Stimulated activated CD8-positive, alpha-beta memory T cell treated with anti-CD3 and anti-CD28 coated beads, Interleukin-2, amount 100 ng/mL, for 48 hours (primary cell): ENCODE data around the gene CRYL1.
"Not testable (repeated sequence)": the region's sequence is repeated elsewhere in the genome, so short reads cannot be mapped to it uniquely, and the experiment has no call there.

Experiments used
- DNase-seq, 2 donors: peaks; one replicate each; pipeline ENCODE4 v3.0.0-alpha.2; 2020; ENCODE audit warnings: low read depth in 2 of 2

Gene CRYL1

DNA sequence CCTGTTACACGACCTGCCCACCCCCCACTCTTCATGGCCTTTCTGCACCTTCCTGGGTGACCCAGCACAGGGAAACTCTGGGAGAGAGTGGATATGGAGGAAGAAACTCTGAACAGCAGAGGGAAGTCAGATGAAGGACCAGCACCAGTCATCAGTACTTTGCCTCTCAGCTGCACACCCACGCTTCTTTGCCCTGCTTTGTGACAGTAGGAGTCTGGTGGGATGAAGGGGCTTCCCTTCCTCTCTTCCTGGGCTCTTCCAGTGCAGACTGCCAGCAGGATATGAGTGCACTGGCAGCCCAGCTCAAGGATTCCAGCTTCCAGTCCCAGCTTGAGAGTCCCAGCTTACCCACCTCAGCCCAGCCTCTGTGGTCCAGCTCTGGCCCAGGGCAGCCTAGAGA is 68.9 kb downstream of the CRYL1 start:
- DNase-seq, result no peak

GRCh38 chr13:20451397-20451796 is 74.3 kb downstream of the CRYL1 start:
- no peak for DNase-seq

- no peak for DNase-seq
These were observed 77.2 kb downstream of the CRYL1 start for GRCh38 chr13:20448470-20448869.

DNA sequence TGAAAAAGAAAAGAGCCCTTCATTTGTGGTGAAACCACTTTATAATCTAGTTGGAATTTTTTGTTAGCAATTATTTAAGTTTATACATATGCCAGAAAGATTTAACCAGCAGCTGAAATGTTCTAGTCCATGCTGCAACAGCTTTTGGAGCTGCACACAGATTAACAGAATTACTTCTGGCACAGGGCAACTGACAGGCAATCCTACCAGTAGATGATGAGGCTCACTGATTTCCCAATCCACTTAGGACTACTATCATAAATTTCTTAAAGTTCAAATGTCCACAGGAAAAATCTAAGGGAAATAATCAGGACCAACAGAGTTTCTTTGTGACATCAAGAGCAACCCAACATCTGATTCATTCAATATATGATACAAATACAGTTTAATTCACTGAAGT is 78.8 kb downstream of the CRYL1 start:
- no peak for DNase-seq

DNA sequence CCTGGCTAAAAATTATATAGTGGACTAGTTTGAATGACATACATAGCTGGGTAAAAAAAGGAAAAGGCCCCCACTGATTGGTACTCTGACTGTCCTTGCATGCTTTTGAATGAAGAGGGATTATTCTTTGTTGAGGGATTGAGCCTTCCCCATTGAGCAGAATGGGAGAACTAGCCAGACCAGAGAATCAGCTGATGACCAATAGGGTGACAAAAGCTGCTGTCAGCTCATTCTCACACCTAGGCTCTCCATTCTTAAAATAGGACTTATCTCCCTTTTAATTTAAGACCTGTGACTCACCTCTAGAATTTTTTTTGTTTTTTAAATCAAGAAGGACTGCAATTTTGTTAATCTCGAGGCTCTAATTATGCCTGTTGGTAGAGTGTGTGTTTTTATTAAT is 79.3 kb downstream of the CRYL1 start:
- no peak for DNase-seq

DNA sequence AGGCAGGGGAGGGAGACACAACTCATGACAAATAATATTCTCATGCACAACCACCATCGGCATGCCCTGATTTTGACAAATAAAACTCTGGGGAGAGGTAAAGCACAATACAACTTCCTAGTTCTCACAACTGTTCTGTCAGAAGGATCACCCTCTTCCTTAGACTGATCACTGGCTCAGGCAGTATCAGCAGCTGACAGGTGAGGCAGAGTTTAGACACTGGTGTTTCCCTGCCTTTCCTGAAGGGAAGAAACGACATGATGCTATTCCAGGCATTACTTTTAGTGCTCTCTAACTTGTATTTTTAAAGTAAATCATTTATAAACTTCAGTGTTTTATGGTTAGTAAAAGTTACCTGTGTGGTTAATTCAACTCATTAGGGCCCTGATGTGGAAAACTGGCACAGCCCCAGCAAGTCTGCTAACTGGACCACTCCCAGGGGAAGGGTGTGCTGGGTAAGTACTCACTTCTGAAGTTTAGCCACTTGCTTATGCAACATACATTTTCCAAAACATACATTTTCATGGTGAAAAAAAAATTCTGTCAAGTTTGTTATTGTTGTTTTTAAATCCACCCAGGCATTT is 82.8 kb downstream of the CRYL1 start:
- no peak for DNase-seq

GRCh38 chr13:20442375-20442774 is 83.3 kb downstream of the CRYL1 start:
- no peak for DNase-seq

GRCh38 chr13:20441879-20442278 is 83.8 kb downstream of the CRYL1 start:
- DNase-seq, result no peak

GRCh38 chr13:20441056-20441455 is 84.6 kb downstream of the CRYL1 start:
- no peak for DNase-seq

DNA sequence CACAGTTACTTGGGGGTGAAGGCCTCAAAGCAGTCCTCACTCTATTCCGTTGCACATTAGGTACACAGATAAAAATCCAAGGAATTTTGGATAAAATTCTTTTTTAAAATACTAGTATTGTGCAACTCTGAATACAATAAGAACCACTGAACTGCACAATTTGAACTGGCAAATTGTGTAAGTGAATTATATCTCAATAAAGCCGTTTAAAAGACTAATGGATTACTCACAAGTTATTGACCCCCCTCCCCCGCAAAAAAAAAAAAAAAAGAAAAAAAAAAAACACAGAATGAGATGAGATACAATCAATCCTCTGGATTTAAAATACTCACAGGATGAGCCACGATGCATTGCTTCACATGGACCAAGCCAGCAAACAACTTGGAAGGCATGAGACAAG is 86.4 kb downstream of the CRYL1 start:
- DNase-seq, result no peak

DNA sequence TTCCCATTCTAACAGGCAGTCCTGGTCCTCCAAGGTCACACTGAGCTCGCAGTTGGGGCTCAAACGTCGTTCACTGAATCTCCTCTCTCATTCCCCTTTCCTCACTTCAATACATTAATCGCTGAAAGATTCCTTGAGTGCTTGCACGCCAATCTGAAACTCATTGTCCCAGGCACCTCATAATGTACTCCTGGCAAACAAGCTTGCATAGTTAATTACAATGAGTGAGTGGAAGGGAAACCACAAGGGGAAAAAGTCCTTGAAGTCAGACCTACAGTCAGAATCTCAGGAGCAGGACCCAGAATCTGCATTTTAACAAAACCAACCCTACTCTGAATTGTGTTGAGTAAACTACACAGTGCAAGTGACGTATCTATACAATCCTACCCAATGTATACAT is 86.9 kb downstream of the CRYL1 start:
- DNase-seq, result no peak

GRCh38 chr13:20436505-20436904 is 89.2 kb downstream of the CRYL1 start:
- no peak for DNase-seq

DNA sequence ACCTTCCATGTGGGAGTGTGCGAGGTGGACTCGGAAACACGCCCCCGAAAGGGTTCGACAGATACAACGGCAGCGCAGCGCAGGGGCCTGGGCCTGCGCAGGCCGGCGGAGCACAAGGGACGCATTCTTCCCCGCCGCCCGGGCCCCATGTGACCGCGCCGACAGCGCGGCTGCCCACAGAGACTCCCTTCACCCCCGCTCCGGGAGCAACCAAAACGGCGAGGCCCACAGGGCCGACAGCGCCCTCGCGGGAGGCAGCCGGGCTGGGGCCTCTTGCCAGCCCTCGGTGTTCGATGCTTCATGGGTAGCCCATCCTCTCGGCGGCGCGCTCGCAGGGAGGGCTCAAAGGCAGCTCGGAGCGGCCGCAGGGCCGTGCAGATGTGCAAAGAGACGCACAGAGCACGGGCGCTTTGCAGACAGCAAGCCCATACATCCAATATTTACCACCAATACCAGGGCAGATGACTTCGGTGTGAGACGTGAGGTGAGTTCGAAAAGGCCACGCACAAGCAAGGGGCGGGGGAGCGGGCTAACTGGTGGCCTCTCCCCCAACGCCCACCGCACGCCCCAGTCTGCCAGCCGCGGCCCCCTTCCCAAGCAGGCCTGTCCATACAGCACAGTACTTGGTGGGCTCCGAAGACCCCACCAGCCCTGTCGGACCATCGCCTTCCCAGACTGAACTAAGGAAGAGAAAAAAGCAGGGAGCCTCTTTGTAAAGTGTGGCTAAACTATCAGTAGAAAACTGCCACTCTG is 89.9 kb downstream of the CRYL1 start:
- no peak for DNase-seq

DNA sequence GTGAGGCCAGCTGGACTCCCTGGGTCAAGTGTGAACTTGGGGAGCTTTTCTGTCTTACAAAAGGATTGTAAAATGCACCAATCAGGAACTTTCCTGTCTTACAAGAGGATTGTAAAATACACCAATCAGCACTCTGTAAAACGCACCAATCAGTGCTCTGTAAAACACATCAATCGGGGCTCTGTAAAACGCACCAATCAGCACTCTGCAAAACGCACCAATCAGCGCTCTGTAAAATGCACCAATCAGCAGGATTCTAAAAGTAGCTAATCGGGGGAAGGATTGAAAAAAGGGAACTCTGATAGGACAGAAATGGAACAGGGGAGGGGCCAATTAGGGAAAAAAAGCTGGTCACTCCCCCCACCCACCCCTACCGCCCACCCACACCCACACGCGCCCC is 91.4 kb downstream of the CRYL1 start:
- DNase-seq, result not testable (repeated sequence)

DNA sequence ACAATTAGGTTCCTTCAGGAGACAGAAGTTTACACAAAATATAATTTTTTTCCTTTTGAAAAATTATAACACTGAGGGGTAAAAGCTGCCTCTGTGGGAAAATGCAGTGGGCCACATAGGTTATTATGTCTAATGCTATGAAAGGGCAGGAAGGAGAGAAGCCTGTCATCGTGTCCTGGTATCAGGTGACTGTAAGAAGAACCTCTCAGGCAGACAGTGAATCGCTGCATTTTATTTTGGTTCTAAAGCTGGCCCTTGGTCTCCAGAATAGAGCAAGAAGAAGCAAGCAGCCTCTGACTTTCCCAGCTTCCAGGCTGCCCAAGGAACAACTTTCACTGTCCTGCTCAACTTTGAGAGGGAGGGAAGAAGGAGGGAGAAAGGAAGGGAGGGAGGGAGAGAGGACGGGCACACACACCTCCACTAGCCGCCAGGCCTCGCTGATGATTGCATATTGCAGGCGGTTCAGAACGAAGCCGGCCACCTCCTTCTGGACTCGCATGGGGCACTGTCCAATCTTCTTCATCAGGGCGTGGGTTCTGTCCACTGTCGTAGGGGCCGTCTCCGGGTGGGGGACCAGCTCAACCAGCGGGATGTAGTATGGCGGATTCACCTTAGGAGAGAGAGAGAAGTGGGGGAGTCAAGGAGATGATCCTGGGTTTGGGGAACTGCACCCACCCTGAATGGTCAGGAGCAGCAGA is 93.8 kb downstream of the CRYL1 start:
- no peak for DNase-seq

GRCh38 chr13:20431080-20431479 is 94.6 kb downstream of the CRYL1 start:
- no peak for DNase-seq

- DNase-seq, result no peak
These were observed 95.4 kb downstream of the CRYL1 start for GRCh38 chr13:20430296-20430695.

GRCh38 chr13:20429682-20430081 is 96.0 kb downstream of the CRYL1 start:
- no peak for DNase-seq

DNA sequence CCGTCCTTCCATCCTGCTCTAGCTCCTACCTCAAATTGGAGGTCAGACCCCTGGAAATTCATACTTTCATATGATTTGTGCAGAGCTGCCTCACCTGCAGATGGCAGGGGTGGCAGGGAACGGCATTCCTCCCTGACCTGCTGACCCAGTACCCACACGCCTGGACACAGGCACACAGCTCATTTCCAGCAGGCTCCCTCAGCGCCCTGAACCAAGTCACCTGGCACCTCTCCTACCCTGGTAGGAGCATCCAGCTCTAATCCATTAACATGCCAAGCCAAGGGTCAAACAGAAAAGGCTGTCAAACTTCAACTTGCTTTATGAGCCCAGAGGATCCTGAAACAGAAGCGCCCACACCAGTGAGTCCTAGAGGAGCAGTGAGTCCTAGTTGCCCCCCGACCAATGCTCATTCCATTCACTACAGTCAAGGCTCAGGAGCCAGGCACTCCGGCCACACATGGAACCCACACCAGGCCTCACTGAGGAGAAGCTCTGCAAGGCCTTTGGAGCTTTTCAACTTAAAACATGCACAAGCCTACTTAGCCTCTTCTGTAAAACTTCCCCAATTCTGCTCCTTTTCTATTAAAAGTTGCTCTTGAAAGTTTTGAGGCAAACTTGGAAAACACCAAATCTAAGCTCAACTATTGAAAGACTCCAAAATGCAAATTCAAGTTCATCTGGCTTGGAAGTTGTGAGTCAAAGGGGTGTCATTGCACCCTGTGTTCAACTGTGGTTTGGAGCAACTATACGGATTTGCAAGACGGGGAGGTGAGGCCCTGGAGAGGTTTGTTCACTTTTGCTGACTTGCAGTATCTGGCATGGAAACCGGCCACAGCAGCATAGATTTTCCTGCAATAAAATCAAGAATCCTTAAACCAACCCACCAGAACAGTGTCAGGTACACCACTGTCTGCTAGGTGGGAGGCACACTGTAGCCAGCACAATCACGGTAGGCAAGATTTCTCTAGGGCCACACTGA is 96.7 kb downstream of the CRYL1 start:
- DNase-seq, result no peak

GRCh38 chr13:20426766-20427448 is 98.8 kb downstream of the CRYL1 start:
- DNase-seq, result no peak

DNA sequence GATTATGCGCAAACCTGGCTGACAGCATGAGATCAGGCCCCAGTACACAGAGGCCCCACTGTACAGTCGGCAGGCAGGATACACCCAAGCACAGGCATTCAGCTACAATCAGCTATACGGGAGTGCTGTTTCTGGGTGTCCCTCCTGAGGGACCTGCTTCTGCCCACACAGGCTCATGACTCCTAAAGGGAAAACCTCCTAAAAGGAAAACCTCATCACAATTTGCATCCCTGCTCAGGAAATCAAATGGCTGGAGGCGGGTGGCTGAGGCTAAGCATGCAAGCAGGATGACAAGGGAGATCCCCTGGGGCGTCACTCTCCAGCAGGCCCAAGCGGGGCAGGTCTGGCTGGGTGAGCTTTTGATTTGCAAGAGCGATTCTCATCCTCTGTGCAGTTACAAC is 99.8 kb downstream of the CRYL1 start:
- no peak for DNase-seq
